Amniotic stem cell (primary cell): ENCODE data around the gene FUT7.
A peak's percentile ranks its signal among the peaks of the same experiment; 100 is the strongest.

Source experiments
- DNase-seq: peaks from one replicate; lab custom pipeline; 2025; lab: John Stamatoyannopoulos, UW

The FUT7 gene, protein sequence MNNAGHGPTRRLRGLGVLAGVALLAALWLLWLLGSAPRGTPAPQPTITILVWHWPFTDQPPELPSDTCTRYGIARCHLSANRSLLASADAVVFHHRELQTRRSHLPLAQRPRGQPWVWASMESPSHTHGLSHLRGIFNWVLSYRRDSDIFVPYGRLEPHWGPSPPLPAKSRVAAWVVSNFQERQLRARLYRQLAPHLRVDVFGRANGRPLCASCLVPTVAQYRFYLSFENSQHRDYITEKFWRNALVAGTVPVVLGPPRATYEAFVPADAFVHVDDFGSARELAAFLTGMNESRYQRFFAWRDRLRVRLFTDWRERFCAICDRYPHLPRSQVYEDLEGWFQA

GRCh38 chr9:137031904-137032640, at the start of gene FUT7:
FUT7 (minus strand) TSS chr9:137032088; CDS start chr9:137031991, 97 bp downstream.
- no peak for DNase-seq

DNA sequence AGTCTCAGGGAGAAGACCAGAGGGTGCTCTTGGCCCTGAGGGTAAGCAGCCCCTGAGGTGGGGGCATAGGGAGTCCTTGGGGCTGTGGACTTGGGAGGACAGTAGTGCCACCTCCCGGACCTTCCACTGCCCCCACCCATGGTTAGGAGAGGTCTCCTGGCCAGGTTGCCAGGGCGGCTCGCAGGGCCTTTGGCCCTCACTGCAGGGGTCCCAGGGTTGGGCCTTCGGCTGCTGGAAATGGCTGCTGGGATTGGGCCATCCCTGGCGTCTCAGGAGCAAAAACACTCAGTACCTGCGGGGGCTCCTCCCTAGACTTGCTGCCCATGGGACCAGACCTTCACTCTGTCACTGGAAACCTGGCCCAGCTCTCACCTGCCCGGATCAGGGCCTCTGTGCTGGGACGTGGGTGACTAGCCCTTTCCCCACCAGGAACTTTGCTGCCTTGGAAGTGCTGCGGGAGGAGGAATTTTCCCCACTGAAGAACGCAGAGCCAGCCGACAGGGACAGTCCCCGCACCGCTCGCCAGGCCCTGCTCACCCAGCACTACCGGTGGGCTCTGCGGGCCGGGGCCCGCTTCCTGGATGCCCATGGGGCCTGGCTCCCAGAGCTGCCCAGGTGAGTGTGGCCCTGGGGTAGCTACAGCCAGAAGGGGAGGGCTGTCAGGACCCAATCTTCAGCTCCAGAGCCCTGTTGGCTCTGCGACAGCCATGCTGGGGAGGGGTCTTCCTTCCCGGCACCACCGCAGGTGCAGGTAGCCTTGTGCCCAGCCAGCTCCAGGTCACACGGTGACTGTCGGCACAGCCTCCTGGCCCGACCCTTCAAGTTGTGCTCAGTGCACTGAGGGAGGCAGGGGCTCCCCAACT, 48.6 kb upstream of the FUT7 start:
- DNase-seq = no peak

DNA sequence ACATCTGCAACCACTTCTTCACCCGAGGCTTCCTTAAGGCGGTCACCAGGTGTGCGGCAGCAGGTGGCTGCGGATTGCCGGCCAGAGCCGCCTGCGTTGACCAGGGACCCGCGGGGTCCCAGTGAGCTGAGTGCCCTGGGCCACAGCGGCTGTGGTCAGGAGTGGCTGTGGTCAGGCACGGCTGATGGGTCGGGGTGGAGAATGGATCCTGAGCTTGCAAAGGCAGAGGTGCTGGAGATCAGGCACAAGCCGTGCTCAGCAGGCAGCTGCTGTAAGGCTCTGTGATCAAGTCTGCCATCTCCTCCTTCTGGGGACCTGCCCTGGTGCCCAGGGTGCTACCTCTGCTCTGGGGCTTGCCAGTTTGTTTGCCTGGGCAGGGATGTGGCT, 47.5 kb upstream of the FUT7 start:
- DNase-seq = no peak

- DNase-seq = no peak
Measured at GRCh38 chr9:137078701-137079400, 47.0 kb upstream of the FUT7 start.

GRCh38 chr9:137077758-137078693, 46.1 kb upstream of the FUT7 start:
- DNase-seq = no peak

- DNase-seq = no peak
Measured at GRCh38 chr9:137077010-137077747, 45.3 kb upstream of the FUT7 start, which contains the start of gene UAP1L1. UAP1L1 (plus strand) TSS chr9:137077517; CDS start chr9:137077533, 16 bp downstream.

GRCh38 chr9:137076636-137077009, 44.7 kb upstream of the FUT7 start:
- no peak for DNase-seq

GRCh38 chr9:137075275-137075775, 43.4 kb upstream of the FUT7 start:
- DNase-seq = no peak

- DNase-seq = no peak
Measured at GRCh38 chr9:137074657-137075274, 42.9 kb upstream of the FUT7 start.

- no peak for DNase-seq
Measured at GRCh38 chr9:137073992-137074399, 42.1 kb upstream of the FUT7 start.

DNA sequence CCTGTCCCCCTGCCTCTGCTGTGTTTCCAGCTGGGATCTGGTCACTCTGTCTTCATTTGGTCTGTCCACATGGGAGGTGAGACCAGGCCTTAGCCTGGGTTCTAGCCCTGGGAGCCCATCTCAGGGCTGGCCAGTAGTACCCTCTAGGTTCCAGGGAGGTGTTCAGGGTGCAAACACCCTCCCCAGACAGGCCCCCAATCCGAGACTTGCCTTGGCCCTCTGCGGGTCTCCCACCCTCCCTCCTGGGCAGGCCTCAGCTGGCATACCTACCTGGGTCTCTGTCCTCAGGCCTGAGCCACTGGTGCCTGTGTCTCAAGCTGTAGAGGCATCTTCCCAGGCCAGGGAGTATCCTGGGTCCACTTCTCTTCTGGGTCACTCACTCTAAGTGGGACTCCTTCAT, 39.4 kb upstream of the FUT7 start:
- DNase-seq = no peak

DNA sequence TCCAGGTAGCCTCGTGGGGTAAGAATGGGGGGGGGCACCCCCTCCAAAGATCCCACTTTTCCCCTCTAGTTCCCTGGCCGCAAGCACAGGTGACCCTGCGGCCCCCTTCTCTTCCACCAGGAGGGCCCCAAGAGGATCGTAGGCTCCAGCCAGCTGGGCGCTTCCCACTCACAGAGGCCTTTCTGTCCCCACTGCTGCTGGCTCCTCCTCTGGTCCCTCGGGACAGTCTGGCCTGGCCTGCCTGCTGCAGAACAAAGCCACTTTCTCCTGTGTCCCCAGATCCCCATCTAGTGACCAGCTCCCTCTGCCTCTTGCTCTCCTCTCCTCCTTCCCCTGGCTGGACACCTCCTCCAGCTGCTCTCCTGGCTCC, 39.0 kb upstream of the FUT7 start:
- DNase-seq = no peak

- peak; percentile 49 for DNase-seq
Measured at GRCh38 chr9:137070201-137070905, 38.5 kb upstream of the FUT7 start, which contains the start of gene SAPCD2. SAPCD2 (minus strand) TSS chr9:137070557; CDS start chr9:137070460, 97 bp downstream.

DNA sequence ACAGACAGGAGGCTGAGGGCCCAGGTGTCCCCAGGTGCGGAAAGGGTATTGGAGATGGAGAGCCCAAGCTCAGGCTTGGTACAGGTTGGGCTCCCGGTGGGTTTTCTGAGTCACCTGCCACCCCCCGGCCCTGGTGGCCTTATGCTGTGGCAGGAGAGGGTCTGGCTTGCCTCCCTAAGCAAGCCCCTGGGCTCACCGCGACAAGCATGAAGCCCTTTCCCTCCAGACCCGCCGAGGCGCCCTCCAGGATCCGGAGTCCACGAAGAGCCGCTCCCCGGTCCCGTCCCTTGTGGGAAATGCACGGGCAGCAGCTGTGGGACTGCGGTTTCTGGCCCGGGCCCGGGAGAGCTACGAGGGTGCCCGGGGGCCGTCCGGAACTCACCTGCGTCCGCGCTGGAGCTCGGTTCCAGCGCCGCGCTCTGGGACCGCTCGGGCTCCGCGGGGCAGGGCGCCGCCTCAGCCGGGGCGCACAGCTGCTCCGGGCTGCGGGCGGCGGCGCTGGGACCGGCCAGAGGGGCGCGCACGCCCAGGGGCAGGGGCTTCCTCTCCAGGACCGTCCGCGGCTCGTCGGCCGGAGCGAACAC, 37.7 kb upstream of the FUT7 start:
- DNase-seq = no peak

DNA sequence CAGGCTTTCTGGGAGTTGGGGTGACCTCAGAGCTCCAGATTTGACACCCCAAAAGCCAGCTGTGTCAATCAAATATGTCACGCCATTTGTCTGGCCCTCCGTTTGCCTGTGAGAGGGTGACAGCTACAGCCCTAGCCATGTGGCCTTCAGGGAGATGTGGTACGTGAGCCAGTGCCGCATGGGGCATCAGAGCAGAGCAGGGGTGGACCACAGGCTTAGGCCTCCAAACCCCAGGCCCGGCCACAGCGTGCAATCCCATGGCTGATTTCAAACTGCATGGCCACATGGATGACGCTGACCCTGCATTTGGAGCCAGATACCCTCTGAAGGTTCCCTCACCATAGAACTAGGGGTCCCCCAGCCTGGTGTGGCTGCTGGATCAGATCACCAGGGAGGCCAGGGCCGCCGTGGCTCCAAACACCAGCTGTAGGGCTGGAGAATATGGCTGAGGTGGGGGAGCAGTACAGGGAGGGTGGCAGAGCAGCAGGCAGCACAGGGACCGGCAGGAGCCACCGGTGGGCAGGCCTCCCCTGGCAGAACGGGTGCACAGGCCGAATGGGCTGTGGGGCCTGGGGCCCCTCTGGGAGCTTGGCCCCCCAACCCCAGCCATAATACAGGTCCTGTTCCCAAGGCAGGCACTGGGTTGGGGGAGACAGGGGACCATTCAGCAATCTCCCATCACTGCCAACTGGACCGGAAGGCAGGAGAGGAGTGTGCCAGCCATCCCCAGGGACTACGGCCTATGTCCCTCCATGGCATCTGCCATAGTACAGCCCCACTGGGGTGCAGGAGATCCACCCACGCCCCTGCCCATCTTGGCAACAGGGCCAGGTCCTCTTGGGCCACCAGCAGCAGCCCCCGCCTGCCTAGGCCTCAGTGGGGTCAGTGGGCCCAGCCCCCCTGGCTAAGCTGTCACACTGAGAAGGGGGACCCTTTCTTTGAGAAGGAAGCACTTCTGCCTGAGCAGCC, 36.9 kb upstream of the FUT7 start:
- DNase-seq = no peak

- DNase-seq = no peak
Measured at GRCh38 chr9:137067860-137068538, 36.1 kb upstream of the FUT7 start.
